Spleen (tissue), 11 donors: ENCODE measurements around the gene AVPR2. TPM values are rescaled to one million over a fixed set of nuclear protein-coding genes. Genes with fewer than 3 reads are reported as not detected.

ENCODE experiments used
- DNase-seq: peaks from one replicate; pipeline ENCODE4 v3.0.0-alpha.2; 2020
- H3K27ac ChIP-seq, 8 donors: fragments of 200-600 bp; sonication (generic) in 7 of 8; 1 replicate in 4 of 8; 2 replicates in 4 of 8; pipeline versions ENCODE4 v1.5.0 to v1.8.0; 2016 to 2021; ENCODE audit warnings: inconsistent platforms in 4 of 8, mild to moderate bottlenecking in 4 of 8, moderate library complexity in 1 of 8
- H3K27me3 ChIP-seq, 7 donors: fragments of 200-600 bp; sonication (generic) in 6 of 7; replicated peaks in 1 of 7; 1 replicate in 4 of 7; 2 replicates in 3 of 7; pipeline versions ENCODE4 v1.5.0 to v1.8.0; 2016 to 2021; ENCODE audit warnings: inconsistent platforms in 3 of 7, mild to moderate bottlenecking in 1 of 7
- H3K36me3 ChIP-seq, 6 donors: fragments of 200-600 bp; sonication (generic) in 5 of 6; 1 replicate in 4 of 6; 2 replicates in 2 of 6; pipeline versions ENCODE4 v1.5.0 to v1.8.0; 2016 to 2021; ENCODE audit warnings: inconsistent platforms in 2 of 6
- H3K4me1 ChIP-seq, 6 donors: fragments of 200-600 bp; sonication (generic) in 5 of 6; 1 replicate in 3 of 6; 2 replicates in 3 of 6; pipeline versions ENCODE4 v1.5.0 to v1.8.0; 2016 to 2021; ENCODE audit warnings: inconsistent platforms in 3 of 6
- H3K4me3 ChIP-seq, 8 donors: fragments of 200-600 bp; sonication (generic) in 7 of 8; 1 replicate in 4 of 8; 2 replicates in 4 of 8; pipeline versions ENCODE4 v1.5.0 to v1.8.0; 2016 to 2021; ENCODE audit warnings: inconsistent platforms in 4 of 8, mild to moderate bottlenecking in 4 of 8, moderate library complexity in 2 of 8
- H3K9me3 ChIP-seq, 8 donors: fragments of 200-600 bp; sonication (generic) in 7 of 8; 1 replicate in 4 of 8; 2 replicates in 4 of 8; pipeline versions ENCODE4 v1.5.0 to v1.8.0; 2016 to 2021; ENCODE audit warnings: inconsistent platforms in 4 of 8
- CTCF ChIP-seq, 11 experiments: fragments of 200-600 bp in 7 of 11; fragments of 450-650 bp in 4 of 11; sonication (generic) in 4 of 11; IDR thresholded peaks in 8 of 11; conservative IDR thresholded peaks in 3 of 11; 1 replicate in 7 of 11; 2 replicates in 4 of 11; pipeline versions ENCODE4 v1.4.0 to v1.8.0; 2016 to 2021; ENCODE audit warnings: antibody characterized with exemption in 11 of 11, inconsistent platforms in 4 of 11, mild to moderate bottlenecking in 1 of 11
- POLR2A ChIP-seq, 3 donors: fragments of 450-650 bp; IDR thresholded peaks; one replicate each; pipeline ENCODE4 v1.5.1; 2017; ENCODE audit warnings: antibody characterized with exemption in 3 of 3, mild to moderate bottlenecking in 1 of 3
- POLR2AphosphoS5 ChIP-seq, 3 donors: sonication (generic); formaldehyde crosslinking; IDR thresholded peaks; one replicate each; pipeline ENCODE4 v1.5.1; 2017; ENCODE audit warnings: antibody characterized with exemption in 3 of 3
- WGBS, 5 donors: extraction: QIAGEN DNeasy Blood & Tissue Kit in 3 of 5; methylation state at CpG; one replicate each; pipeline versions ENCODE4 v1.1.5 to v1.1.7; 2013 to 2018; 5-methylcytosine and 5-hydroxymethylcytosine counted together
- intact Hi-C: fragments of 100-400 bp; cut with DNase I; formaldehyde crosslinking; loops from one replicate; pipeline ENCODE4 v1.15.0; 2023; ENCODE audit warnings: low total_unique reads
- polyA plus RNA-seq, 3 donors: library from polyadenylated mRNA; stranded (reverse); fragments of 200-250 nt; gene quantifications; one replicate each; pipeline ENCODE4 v1.2.1, GENCODE V29; 2013
- total RNA-seq, 7 donors: library from RNA; depleted of rRNA in 3 of 7; stranded (reverse); fragments of >200 nt in 3 of 7; fragmentation: NEBNext Ultra II Directional in 4 of 7; extraction: Animal tissue kit (Norgen Biotek cat#: 25700) in 4 of 7; gene quantifications; one replicate each; pipeline versions ENCODE4 v1.1.0 to v1.2.1, GENCODE V29; 2016 to 2021
- donor health status: healthy with polysubstance abuse.
- donor health status: DM: no; HTN: no; CAD: no; lungs with moderate emphysema.
- donor health status: DM: no; HTN: no; CAD: no.
- donor health status: Bipolar disorder and iron deficiency.
- donor health status: healthy.
- donor health status: DM: no; HTN: no; CAD: no.
- donor health status: DM: yes; HTN: yes; CAD: no.

The AVPR2 gene
- total and polyA plus RNA-seq, 10 donors: 0.22 to 0.77 (median 0.39) TPM; not detected in 6

- H3K27ac ChIP-seq: no peak overlapping the region
- intact Hi-C loops: no loop called here
- H3K27me3 ChIP-seq: peaks cover 0 to 70% (median 30%) of the 10 kb centered on the region in 7 donors
- 79 to 91% (median 84%) methylated on average over 10 to 13 of the region's 13 CpGs for WGBS, 5 donors
- no peaks in the 10 kb centered on the region for H3K36me3 ChIP-seq
- no peak overlapping the region for H3K4me3 ChIP-seq
- TF ChIP-seq POLR2A (IDR thresholded peaks at IDR 0.05) (no peak), CTCF (IDR thresholded peaks at IDR 0.05 in 8 of 11, conservative IDR thresholded peaks at IDR 0.05 in 3 of 11) (no peak), POLR2AphosphoS5 (IDR thresholded peaks at IDR 0.05) (no peak)
- no peaks in the 10 kb centered on the region for H3K4me1 ChIP-seq
- peak; percentile 59 for DNase-seq
- no peaks in the 10 kb centered on the region for H3K9me3 ChIP-seq
Measured at GRCh38 chrX:153874366-153875125, 29.9 kb upstream of the AVPR2 start.

DNA sequence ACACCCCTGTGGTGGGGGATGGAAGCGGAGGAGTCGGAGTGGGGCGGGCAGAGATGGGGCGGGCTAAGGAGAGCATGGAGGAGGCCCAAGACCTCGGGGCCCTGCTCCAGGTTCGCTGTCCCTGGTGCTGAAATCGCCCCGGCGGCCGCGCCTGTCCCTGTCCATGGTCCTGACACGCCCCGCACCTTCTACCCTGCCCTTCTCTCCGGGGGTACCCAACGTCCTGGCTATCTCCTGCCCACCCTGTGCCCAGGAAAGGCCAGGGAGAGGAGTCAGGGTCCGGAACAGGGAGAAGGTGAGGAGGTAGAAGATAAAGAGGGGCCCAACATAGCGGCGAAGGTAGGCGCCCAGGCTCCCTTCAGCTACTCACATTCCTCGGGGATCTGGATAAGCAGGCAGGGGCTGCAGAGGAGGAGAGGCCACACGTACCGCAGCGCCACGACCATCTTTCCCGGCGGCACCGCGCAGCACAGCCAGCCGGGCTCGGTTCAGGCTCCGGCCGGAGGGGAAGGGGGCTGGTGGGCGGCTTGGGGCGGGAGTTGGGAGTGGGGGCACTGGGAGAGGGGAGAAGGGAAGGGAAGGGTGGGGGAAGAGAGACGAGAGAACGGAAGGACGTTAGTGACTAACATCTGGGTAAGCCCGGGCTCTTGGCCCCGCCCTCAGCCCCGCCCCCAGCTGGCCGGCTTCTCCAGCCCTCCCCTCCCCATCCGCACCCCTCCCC, 28.9 kb upstream of the AVPR2 start:
- WGBS, 5 donors: 2 to 14% (median 4%) methylated on average over 31 to 42 of the region's 42 CpGs
- intact Hi-C loops: no loop called here
- no peak overlapping the region for H3K27ac ChIP-seq
- no peaks in the 10 kb centered on the region for H3K9me3 ChIP-seq
- peak in 1 of 3 donors; percentile 54 for TF ChIP-seq POLR2AphosphoS5 (IDR thresholded peaks at IDR 0.05)
- no peak for TF ChIP-seq CTCF (IDR thresholded peaks at IDR 0.05 in 8 of 11, conservative IDR thresholded peaks at IDR 0.05 in 3 of 11)
- TF ChIP-seq POLR2A (IDR thresholded peaks at IDR 0.05): no peak
- no peak overlapping the region for H3K4me3 ChIP-seq
- DNase-seq: peak; percentile 88
- peaks cover 0 to 71% (median 30%) of the 10 kb centered on the region in 7 donors for H3K27me3 ChIP-seq
- no peaks in the 10 kb centered on the region for H3K36me3 ChIP-seq
- H3K4me1 ChIP-seq: no peaks in the 10 kb centered on the region

- no peaks in the 10 kb centered on the region for H3K4me1 ChIP-seq
- 63 to 73% (median 71%) methylated on average over 3 of the region's 3 CpGs for WGBS, 5 donors
- intact Hi-C loops: no loop called here
- DNase-seq: no peak
- H3K27me3 ChIP-seq: peaks cover 0 to 71% (median 28%) of the 10 kb centered on the region in 7 donors
- H3K36me3 ChIP-seq: no peaks in the 10 kb centered on the region
- no peaks in the 10 kb centered on the region for H3K9me3 ChIP-seq
- H3K4me3 ChIP-seq: no peak overlapping the region
- no peak overlapping the region for H3K27ac ChIP-seq
- no peak for TF ChIP-seq POLR2AphosphoS5 (IDR thresholded peaks at IDR 0.05)
- no peak for TF ChIP-seq POLR2A (IDR thresholded peaks at IDR 0.05)
- no peak for TF ChIP-seq CTCF (IDR thresholded peaks at IDR 0.05 in 8 of 11, conservative IDR thresholded peaks at IDR 0.05 in 3 of 11)
Measured at GRCh38 chrX:153876112-153876491, 28.4 kb upstream of the AVPR2 start.
